ENCODE measurements around the gene SUN5.

The SUN5 gene

GRCh38 chr20:32962053-32962452, 42.2 kb downstream of the SUN5 start:
- TF ChIP-seq USF1 (IDR thresholded peaks at IDR 0.05): no peak
- no peak for TF ChIP-seq EP300 (IDR thresholded peaks at IDR 0.05; ENCODE audit: borderline replicate concordance)
- no peak for TF ChIP-seq RAD21 (IDR thresholded peaks at IDR 0.05; ENCODE audit: low read depth)
- no peak for TF ChIP-seq EGR1 (IDR thresholded peaks at IDR 0.05)

- no peak for TF ChIP-seq ZBTB7A (IDR thresholded peaks at IDR 0.05; ENCODE audit: low read depth)
- TF ChIP-seq REST (IDR thresholded peaks at IDR 0.05; ENCODE audit: low read depth): peak; percentile 24; the same call in 1 of the 2 replicates
These were observed 43.1 kb downstream of the SUN5 start for GRCh38 chr20:32960849-32961731.

GRCh38 chr20:32960222-32960518, 44.1 kb downstream of the SUN5 start:
- TF ChIP-seq EP300 (IDR thresholded peaks at IDR 0.05; ENCODE audit: borderline replicate concordance) (no peak), NFIC (IDR thresholded peaks at IDR 0.05) (no peak), TAF1 (IDR thresholded peaks at IDR 0.05; ENCODE audit: low read depth) (no peak), CEBPB (IDR thresholded peaks at IDR 0.05) (no peak), FOXM1 (IDR thresholded peaks at IDR 0.05; ENCODE audit: borderline replicate concordance, low read depth) (no peak), RAD21 (IDR thresholded peaks at IDR 0.05; ENCODE audit: low read depth) (no peak), ZBTB7A (IDR thresholded peaks at IDR 0.05; ENCODE audit: low read depth) (no peak), CREB1 (IDR thresholded peaks at IDR 0.05; ENCODE audit: low read depth) (no peak), EGR1 (IDR thresholded peaks at IDR 0.05) (no peak), REST (IDR thresholded peaks at IDR 0.05; ENCODE audit: low read depth) (no peak), USF1 (IDR thresholded peaks at IDR 0.05) (no peak), TCF12 (IDR thresholded peaks at IDR 0.05; ENCODE audit: low read depth) (no peak), TEAD4 (IDR thresholded peaks at IDR 0.05) (no peak), MAX (IDR thresholded peaks at IDR 0.05) (no peak), YY1 (IDR thresholded peaks at IDR 0.05; ENCODE audit: low read depth) (no peak)

GRCh38 chr20:32959351-32960221, 44.6 kb downstream of the SUN5 start:
- no peak for TF ChIP-seq REST (IDR thresholded peaks at IDR 0.05; ENCODE audit: low read depth)
- TF ChIP-seq FOXM1 (IDR thresholded peaks at IDR 0.05; ENCODE audit: borderline replicate concordance, low read depth): no peak
- TF ChIP-seq ZBTB7A (IDR thresholded peaks at IDR 0.05; ENCODE audit: low read depth): no peak
- no peak for TF ChIP-seq TCF12 (IDR thresholded peaks at IDR 0.05; ENCODE audit: low read depth)
- no peak for TF ChIP-seq TAF1 (IDR thresholded peaks at IDR 0.05; ENCODE audit: low read depth)
- no peak for TF ChIP-seq EGR1 (IDR thresholded peaks at IDR 0.05)
- TF ChIP-seq EP300 (IDR thresholded peaks at IDR 0.05; ENCODE audit: borderline replicate concordance): no peak
- TF ChIP-seq CEBPB (IDR thresholded peaks at IDR 0.05): no peak
- TF ChIP-seq TEAD4 (IDR thresholded peaks at IDR 0.05): no peak
- no peak for TF ChIP-seq USF1 (IDR thresholded peaks at IDR 0.05)
- TF ChIP-seq MAX (IDR thresholded peaks at IDR 0.05): no peak
- TF ChIP-seq CREB1 (IDR thresholded peaks at IDR 0.05; ENCODE audit: low read depth): no peak
- TF ChIP-seq NFIC (IDR thresholded peaks at IDR 0.05): no peak
- TF ChIP-seq RAD21 (IDR thresholded peaks at IDR 0.05; ENCODE audit: low read depth): no peak
- no peak for TF ChIP-seq YY1 (IDR thresholded peaks at IDR 0.05; ENCODE audit: low read depth)

Data from Ishikawa (cell line).